ENCODE measurements around the gene NUCB1.
"Not testable (repeated sequence)": the region's sequence is repeated elsewhere in the genome, so short reads cannot be mapped to it uniquely, and the experiment has no call there.

The NUCB1 gene

GRCh38 chr19:48874303-48875135 is 25.6 kb upstream of the NUCB1 start:
- DNase-seq (ENCODE audit: low read depth in 1 of 2, low spot score in 1 of 2): no peak

- DNase-seq (ENCODE audit: low read depth in 1 of 2, low spot score in 1 of 2): peak in 1 of 2 donors; percentile 54
Observed at GRCh38 chr19:48876043-48876981, 23.8 kb upstream of the NUCB1 start.

- no peak for DNase-seq (ENCODE audit: low read depth in 1 of 2, low spot score in 1 of 2)
Observed at GRCh38 chr19:48877855-48878195, 22.3 kb upstream of the NUCB1 start.

GRCh38 chr19:48878196-48879024 is 21.7 kb upstream of the NUCB1 start:
- DNase-seq (ENCODE audit: low read depth in 1 of 2, low spot score in 1 of 2): no peak

GRCh38 chr19:48879025-48879637 is 21.0 kb upstream of the NUCB1 start:
- DNase-seq (ENCODE audit: low read depth in 1 of 2, low spot score in 1 of 2): no peak

GRCh38 chr19:48879696-48880095 is 20.4 kb upstream of the NUCB1 start:
- DNase-seq (ENCODE audit: low read depth in 1 of 2, low spot score in 1 of 2): not testable (repeated sequence)

- DNase-seq (ENCODE audit: low read depth in 1 of 2, low spot score in 1 of 2): no peak
Observed at GRCh38 chr19:48881741-48882657, 18.1 kb upstream of the NUCB1 start.

GRCh38 chr19:48883726-48884125 is 16.4 kb upstream of the NUCB1 start:
- no peak for DNase-seq (ENCODE audit: low read depth in 1 of 2, low spot score in 1 of 2)

- no peak for DNase-seq (ENCODE audit: low read depth in 1 of 2, low spot score in 1 of 2)
Observed at GRCh38 chr19:48887861-48888612, 12.1 kb upstream of the NUCB1 start.

GRCh38 chr19:48889496-48889895 is 10.6 kb upstream of the NUCB1 start:
- DNase-seq (ENCODE audit: low read depth in 1 of 2, low spot score in 1 of 2): not testable (repeated sequence)

- DNase-seq (ENCODE audit: low read depth in 1 of 2, low spot score in 1 of 2): no peak
Observed at GRCh38 chr19:48890551-48890950, 9.6 kb upstream of the NUCB1 start.

GRCh38 chr19:48895226-48895625 is 4.9 kb upstream of the NUCB1 start:
- DNase-seq (ENCODE audit: low read depth in 1 of 2, low spot score in 1 of 2): no peak

- DNase-seq (ENCODE audit: low read depth in 1 of 2, low spot score in 1 of 2): no peak
Observed at GRCh38 chr19:48896191-48896720, 3.9 kb upstream of the NUCB1 start.

- no peak for DNase-seq (ENCODE audit: low read depth in 1 of 2, low spot score in 1 of 2)
Observed at GRCh38 chr19:48897181-48897580, 2.9 kb upstream of the NUCB1 start.

GRCh38 chr19:48899386-48899749 is 744 bp upstream of the NUCB1 start:
- not testable (repeated sequence) for DNase-seq (ENCODE audit: low read depth in 1 of 2, low spot score in 1 of 2)

- DNase-seq (ENCODE audit: low read depth in 1 of 2, low spot score in 1 of 2): no peak
Observed at GRCh38 chr19:48900477-48901406, 630 bp downstream of the NUCB1 start.

- not testable (repeated sequence) for DNase-seq (ENCODE audit: low read depth in 1 of 2, low spot score in 1 of 2)
Observed at GRCh38 chr19:48902291-48902690, 2.2 kb downstream of the NUCB1 start.

- DNase-seq (ENCODE audit: low read depth in 1 of 2, low spot score in 1 of 2): not testable (repeated sequence)
Observed at GRCh38 chr19:48903788-48904187, 3.7 kb downstream of the NUCB1 start.
